ACC112 (cell line): Measurements from ENCODE around the gene PTGER3.
A peak's percentile ranks its signal among the peaks of the same experiment; 100 is the strongest.

ENCODE experiments used
- H2AFZ ChIP-seq: fragments of 200-600 bp; sonication (generic); one replicate; pipeline ENCODE4 v1.6.0; 2017; ENCODE audit warnings: antibody characterized with exemption, low read length; ENCODE audit not compliant: unreplicated experiment
- H3K27ac ChIP-seq: fragments of 200-600 bp; sonication (generic); 2 replicates; pipeline ENCODE4 v1.5.1; 2014; ENCODE audit warnings: low read depth, mild to moderate bottlenecking, antibody characterized with exemption, low read length, moderate library complexity
- H3K27me3 ChIP-seq: fragments of 200-600 bp; sonication (generic); 2 replicates; pipeline ENCODE4 v1.6.1; 2014; ENCODE audit warnings: mild to moderate bottlenecking, antibody characterized with exemption, low read length, moderate library complexity, mixed read lengths; ENCODE audit not compliant: insufficient read depth
- H3K36me3 ChIP-seq: fragments of 200-600 bp; sonication (generic); 2 replicates; pipeline ENCODE4 v1.6.1; 2016; ENCODE audit warnings: mild to moderate bottlenecking, antibody characterized with exemption, low read length, moderate library complexity, mixed read lengths; ENCODE audit not compliant: insufficient read depth
- H3K4me1 ChIP-seq: fragments of 200-600 bp; sonication (generic); one replicate; pipeline ENCODE4 v1.6.1; 2016; ENCODE audit warnings: low read length, mixed read lengths; ENCODE audit not compliant: insufficient read depth, unreplicated experiment, control insufficient read depth
- H3K4me3 ChIP-seq: fragments of 200-600 bp; sonication (generic); 2 replicates; pipeline ENCODE4 v1.5.1; 2014; ENCODE audit warnings: mild to moderate bottlenecking, low read depth, low read length
- H3K79me2 ChIP-seq: fragments of 200-600 bp; sonication (generic); one replicate; pipeline ENCODE4 v1.6.0; 2016; ENCODE audit warnings: low read length; ENCODE audit not compliant: control insufficient read depth, unreplicated experiment, insufficient read depth

The PTGER3 gene

GRCh38 chr1:71047635-71048607, at the start of gene PTGER3:
PTGER3 (minus strand) TSS chr1:71047816; CDS start chr1:71047577, 239 bp downstream.
- peak within 1 kb of the TSS; percentile 22 for H2AFZ ChIP-seq
- peak within 1 kb of the TSS; percentile 74 for H3K4me3 ChIP-seq
- H3K27ac ChIP-seq = no peak within 1 kb of the TSS

DNA sequence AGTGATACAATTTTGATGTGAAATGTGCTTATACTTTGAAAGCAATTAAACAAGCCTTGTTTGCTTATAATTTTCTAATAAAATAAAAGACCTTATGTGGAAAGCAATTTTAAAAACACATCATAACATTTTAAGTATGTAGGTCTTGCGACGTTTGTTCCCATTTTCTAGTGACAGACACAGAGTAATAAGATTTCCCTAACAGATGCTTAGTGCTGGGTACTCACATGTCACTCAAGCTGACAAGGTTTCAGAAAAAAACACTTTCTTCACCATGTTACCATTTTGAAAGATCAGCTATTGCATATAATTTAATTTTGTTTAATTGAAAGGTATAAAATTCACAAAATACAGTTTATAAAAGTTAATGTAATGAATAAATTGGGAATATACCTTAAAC, 47.3 kb upstream of the PTGER3 start:
- no peaks in the 10 kb centered on the region for H3K79me2 ChIP-seq
- no peak overlapping the region for H2AFZ ChIP-seq
- H3K36me3 ChIP-seq = no peaks in the 10 kb centered on the region
- no peak overlapping the region for H3K4me3 ChIP-seq
- no peak overlapping the region for H3K27ac ChIP-seq
- H3K27me3 ChIP-seq = no peaks in the 10 kb centered on the region
- peaks cover 11% of the 10 kb centered on the region for H3K4me1 ChIP-seq

More at GRCh38 chr1:71047635-71048607, at the start of gene PTGER3:
- Histone ChIP-seq H3K27me3 (peaks cover 68% of the 10 kb centered on the region), H3K4me1 (no peaks in the 10 kb centered on the region), H3K36me3 (no peaks in the 10 kb centered on the region), H3K79me2 (no peaks in the 10 kb centered on the region)

GRCh38 chr1:71093938-71094337, 46.3 kb upstream of the PTGER3 start:
- H3K79me2 ChIP-seq = no peaks in the 10 kb centered on the region
- H2AFZ ChIP-seq = no peak overlapping the region
- no peak overlapping the region for H3K27ac ChIP-seq
- peaks cover 20% of the 10 kb centered on the region for H3K4me1 ChIP-seq
- H3K27me3 ChIP-seq = no peaks in the 10 kb centered on the region
- H3K4me3 ChIP-seq = no peak overlapping the region
- H3K36me3 ChIP-seq = no peaks in the 10 kb centered on the region

- Histone ChIP-seq H3K4me1 (peaks cover 43% of the 10 kb centered on the region), H3K4me3 (peak overlapping the region; percentile 37), H2AFZ (peak overlapping the region; percentile 78), H3K27ac (peak overlapping the region; percentile 90), H3K27me3 (no peaks in the 10 kb centered on the region), H3K79me2 (no peaks in the 10 kb centered on the region), H3K36me3 (no peaks in the 10 kb centered on the region)
Measured at GRCh38 chr1:71089536-71090270, 42.1 kb upstream of the PTGER3 start.

- H3K36me3 ChIP-seq = no peaks in the 10 kb centered on the region
- H3K4me3 ChIP-seq = peak overlapping the region; percentile 19; the same call in 1 of the 2 replicates
- H3K27me3 ChIP-seq = no peaks in the 10 kb centered on the region
- no peaks in the 10 kb centered on the region for H3K79me2 ChIP-seq
- H3K4me1 ChIP-seq = peaks cover 43% of the 10 kb centered on the region
- no peak overlapping the region for H2AFZ ChIP-seq
- peak overlapping the region; percentile 90 for H3K27ac ChIP-seq
Measured at GRCh38 chr1:71088645-71089287, 41.1 kb upstream of the PTGER3 start.

GRCh38 chr1:71087713-71088112, 40.1 kb upstream of the PTGER3 start:
- H3K27ac ChIP-seq = no peak overlapping the region

DNA sequence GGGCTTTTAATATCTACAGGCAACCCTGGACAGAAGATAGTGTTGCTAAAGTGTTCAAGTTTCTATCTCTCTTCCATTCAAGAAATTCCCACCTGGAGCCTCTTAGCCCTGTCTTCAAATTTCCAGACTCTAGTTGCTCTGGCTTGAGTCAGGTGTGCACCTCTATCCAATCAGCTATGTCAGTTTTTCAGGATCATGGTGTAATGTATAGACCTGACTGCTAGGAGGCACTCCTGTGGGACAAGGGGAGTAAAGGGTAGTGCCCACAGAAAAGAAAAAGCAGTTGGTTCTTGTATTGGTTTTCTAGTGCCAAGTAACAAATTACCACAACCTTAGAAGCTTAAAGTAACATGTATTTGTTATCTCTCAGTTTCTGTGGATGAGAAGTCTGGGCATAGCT, 39.4 kb upstream of the PTGER3 start:
- Histone ChIP-seq H3K27ac (no peak overlapping the region), H3K4me1 (peaks cover 43% of the 10 kb centered on the region), H3K27me3 (no peaks in the 10 kb centered on the region), H3K36me3 (no peaks in the 10 kb centered on the region), H2AFZ (no peak overlapping the region), H3K4me3 (no peak overlapping the region), H3K79me2 (no peaks in the 10 kb centered on the region)

More at GRCh38 chr1:71087713-71088112, 40.1 kb upstream of the PTGER3 start:
- Histone ChIP-seq H3K4me3 (no peak overlapping the region), H3K79me2 (no peaks in the 10 kb centered on the region), H2AFZ (no peak overlapping the region), H3K27me3 (no peaks in the 10 kb centered on the region), H3K36me3 (no peaks in the 10 kb centered on the region), H3K4me1 (peaks cover 43% of the 10 kb centered on the region)

- peaks cover 48% of the 10 kb centered on the region for H3K4me1 ChIP-seq
- no peak overlapping the region for H2AFZ ChIP-seq
- H3K4me3 ChIP-seq = no peak overlapping the region
- no peaks in the 10 kb centered on the region; the same call in 1 of the 2 replicates for H3K36me3 ChIP-seq
- no peaks in the 10 kb centered on the region for H3K79me2 ChIP-seq
- H3K27ac ChIP-seq = peak overlapping the region; percentile 53; the same call in 1 of the 2 replicates
- H3K27me3 ChIP-seq = no peaks in the 10 kb centered on the region
Measured at GRCh38 chr1:71086331-71086730, 38.7 kb upstream of the PTGER3 start.

GRCh38 chr1:71083271-71083670, 35.7 kb upstream of the PTGER3 start:
- Histone ChIP-seq H3K27ac (no peak overlapping the region), H3K79me2 (peaks cover 27% of the 10 kb centered on the region), H3K36me3 (peaks cover under 1% of the 10 kb centered on the region), H3K4me1 (peaks cover 29% of the 10 kb centered on the region), H3K4me3 (no peak overlapping the region), H3K27me3 (no peaks in the 10 kb centered on the region), H2AFZ (no peak overlapping the region)

DNA sequence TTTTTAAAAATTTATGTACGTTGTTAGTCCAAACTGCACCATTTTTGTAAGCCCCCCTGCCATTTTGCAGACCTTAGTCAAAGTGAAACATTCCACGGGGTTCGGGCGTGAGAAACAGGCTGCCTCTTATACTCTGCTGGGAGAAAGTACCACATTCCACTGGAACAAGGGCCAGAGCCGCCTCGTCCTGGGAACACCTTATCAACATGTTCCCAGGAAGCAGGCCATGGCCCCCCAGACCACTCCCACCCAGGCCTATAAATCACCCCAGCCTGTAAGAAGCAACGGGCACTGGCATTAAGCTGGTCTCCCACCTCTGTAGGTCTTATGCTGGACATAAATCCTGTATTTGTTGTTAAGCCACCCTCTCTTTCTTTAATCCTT, 34.1 kb upstream of the PTGER3 start:
- H3K36me3 ChIP-seq = peaks cover 10% of the 10 kb centered on the region
- peaks cover 42% of the 10 kb centered on the region for H3K79me2 ChIP-seq
- H3K4me3 ChIP-seq = peak overlapping the region; percentile 85
- H3K27ac ChIP-seq = peak overlapping the region; percentile 85
- H3K4me1 ChIP-seq = peaks cover 26% of the 10 kb centered on the region
- peak overlapping the region; percentile 63 for H2AFZ ChIP-seq
- no peaks in the 10 kb centered on the region for H3K27me3 ChIP-seq
